ENCODE data around the gene ATP8B1. TPM values are rescaled to one million over a fixed set of nuclear protein-coding genes. Genes with fewer than 3 reads are reported as not detected.

ATP8B1 gene
- total and polyA plus RNA-seq, 9 of the 15 experiments (the other 6 are each of a cell fraction or from before 2014, with no cell fraction given), result 0.01 to 0.22 (median 0.03) TPM; not detected in 3

- TF ChIP-seq PHF21A (IDR thresholded peaks at IDR 0.05; ENCODE audit: borderline replicate concordance, low read depth), result no peak
Observed at GRCh38 chr18:57814555-57814954, 11.4 kb upstream of the ATP8B1 start (continued).

GRCh38 chr18:57813245-57813644 lies 10.1 kb upstream of the ATP8B1 start:
- no peak overlapping the region for H3K4me3 ChIP-seq
- no peak overlapping the region for H3K4me2 ChIP-seq (ENCODE audit: insufficient read depth, low read length)
- ATAC-seq, result no peak
- in situ Hi-C loops (cut with MboI) (no loop called here), intact Hi-C loops (cut with micrococcal nuclease) (no loop called here)
- ChIA-PET CTCF (ENCODE audit: low intra/inter-chr PET ratio) (no interaction called here), POLR2A (no interaction called here)
- FAIRE-seq, result no peak
- no peaks in the 10 kb centered on the region for H3K9me3 ChIP-seq (replicated peaks; ENCODE audit: control insufficient read depth, insufficient read depth, low read depth, low read length)
- H4K20me1 ChIP-seq (replicated peaks; ENCODE audit: control insufficient read depth, insufficient read depth, low read length), result no peaks in the 10 kb centered on the region
- peaks cover 0 to 5% of the 10 kb centered on the region in 2 experiments; a peak in 3 of 5 replicates for H3K4me1 ChIP-seq (replicated peaks in 1 of 2; ENCODE audit: control insufficient read depth in 2 of 2, insufficient read depth in 2 of 2, low read length in 2 of 2)
- H2AFZ ChIP-seq (ENCODE audit: low read depth, low read length), result no peak overlapping the region
- H3K36me3 ChIP-seq (ENCODE audit: control insufficient read depth, insufficient read depth, low read length), result no peaks in the 10 kb centered on the region
- no peak overlapping the region for H3K9ac ChIP-seq (ENCODE audit: insufficient read depth in 1 of 2, low read depth in 2 of 2, low read length in 2 of 2)
- no peaks in the 10 kb centered on the region for H3K79me2 ChIP-seq (ENCODE audit: control insufficient read depth, insufficient read depth, low read length)
- no peaks in the 10 kb centered on the region for H3K27me3 ChIP-seq (ENCODE audit: control insufficient read depth in 2 of 2, insufficient read depth in 2 of 2, low read length in 2 of 2)
- BruUV-seq (replicated peaks), result no TSS peak
- H3K27ac ChIP-seq (ENCODE audit: extremely low read depth, low read depth, low read length), result no peak overlapping the region
- no peak for DNase-seq (ENCODE audit: extremely low read depth in 1 of 4, low spot score in 3 of 4)
- TF ChIP-seq ZNF668 (CRISPR knock-in tag; IDR thresholded peaks at IDR 0.05), result no peak
- TF ChIP-seq YBX1 (IDR thresholded peaks at IDR 0.05), result no peak
- no peak for TF ChIP-seq ARID3A (IDR thresholded peaks at IDR 0.05; ENCODE audit: borderline replicate concordance, low read depth, low read length)
- TF ChIP-seq HEY1 (CRISPR knock-in tag; IDR thresholded peaks at IDR 0.05; ENCODE audit: borderline replicate concordance), result no peak
- no peak for TF ChIP-seq MIER1 (IDR thresholded peaks at IDR 0.05; ENCODE audit: low read depth)
- TF ChIP-seq STAT5A (IDR thresholded peaks at IDR 0.05; ENCODE audit: borderline replicate concordance, low read length), result no peak
- TF ChIP-seq NBN (IDR thresholded peaks at IDR 0.05; ENCODE audit: low read depth), result no peak
- TF ChIP-seq MLLT1 (IDR thresholded peaks at IDR 0.05), result no peak
- no peak for TF ChIP-seq NELFE (IDR thresholded peaks at IDR 0.05; ENCODE audit: insufficient read depth, insufficient read length)
- no peak for TF ChIP-seq HCFC1 (IDR thresholded peaks at IDR 0.05; ENCODE audit: low read depth, low read length)
- TF ChIP-seq SREBF1 (IDR thresholded peaks at IDR 0.05; ENCODE audit: borderline replicate concordance, low read depth, low read length), result no peak
- TF ChIP-seq PHB2 (IDR thresholded peaks at IDR 0.05; ENCODE audit: low read depth), result no peak
- TF ChIP-seq ZNF24 (IDR thresholded peaks at IDR 0.05), result no peak
- TF ChIP-seq THRAP3 (IDR thresholded peaks at IDR 0.05; ENCODE audit: borderline replicate concordance), result no peak
- no peak for TF ChIP-seq ZNF354B (CRISPR knock-in tag; IDR thresholded peaks at IDR 0.05)
- TF ChIP-seq ATF1 (CRISPR knock-in tag; IDR thresholded peaks at IDR 0.05), result no peak
- TF ChIP-seq ATF1 (tag; IDR thresholded peaks at IDR 0.05), result no peak
- TF ChIP-seq NFATC3 (IDR thresholded peaks at IDR 0.05), result no peak
- TF ChIP-seq DPF2 (IDR thresholded peaks at IDR 0.05), result no peak
- TF ChIP-seq ZNF57 (CRISPR knock-in tag; IDR thresholded peaks at IDR 0.05), result no peak
- TF ChIP-seq LARP7 (IDR thresholded peaks at IDR 0.05), result no peak
- H3K9me1 ChIP-seq (ENCODE audit: control insufficient read depth, insufficient read depth, low read length), result no peaks in the 10 kb centered on the region
